Fibroblast of peridontal ligament (primary cell): Measurements from ENCODE around the gene TBC1D3.
"Not testable (repeated sequence)": the region's sequence is repeated elsewhere in the genome, so short reads cannot be mapped to it uniquely, and the experiment has no call there.

ENCODE experiments used
- DNase-seq: peaks from one replicate; pipeline ENCODE4 v3.0.0-alpha.2; 2010; ENCODE audit errors: extremely low read depth

Gene TBC1D3

GRCh38 chr17:38192455-38192854, at the start of gene TBC1D3:
TBC1D3 (minus strand) TSS chr17:38192555; CDS start chr17:38191029, 1,526 bp downstream.
- DNase-seq = not testable (repeated sequence)

GRCh38 chr17:38232790-38233189, 40.4 kb upstream of the TBC1D3 start:
- DNase-seq = not testable (repeated sequence)

GRCh38 chr17:38225844-38226495, 33.6 kb upstream of the TBC1D3 start:
- not testable (repeated sequence) for DNase-seq

DNA sequence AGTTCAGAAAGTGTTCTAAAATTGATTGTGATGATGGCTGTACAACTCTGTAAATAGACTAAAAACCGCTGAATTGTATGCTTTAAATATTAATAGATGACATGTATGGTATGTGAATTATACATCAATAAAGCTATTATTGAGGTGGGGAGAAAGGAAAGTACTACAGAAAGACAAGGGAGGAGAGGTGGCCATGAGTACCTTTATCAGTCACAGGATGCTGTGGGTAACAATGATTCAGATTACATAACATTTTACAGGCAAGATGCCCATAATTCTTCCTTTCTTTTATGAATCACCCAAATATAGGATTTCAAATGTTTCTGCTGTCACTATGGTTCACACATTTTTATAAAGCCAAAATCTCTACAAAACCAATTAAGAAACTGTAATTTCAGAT, 28.5 kb upstream of the TBC1D3 start:
- not testable (repeated sequence) for DNase-seq

DNA sequence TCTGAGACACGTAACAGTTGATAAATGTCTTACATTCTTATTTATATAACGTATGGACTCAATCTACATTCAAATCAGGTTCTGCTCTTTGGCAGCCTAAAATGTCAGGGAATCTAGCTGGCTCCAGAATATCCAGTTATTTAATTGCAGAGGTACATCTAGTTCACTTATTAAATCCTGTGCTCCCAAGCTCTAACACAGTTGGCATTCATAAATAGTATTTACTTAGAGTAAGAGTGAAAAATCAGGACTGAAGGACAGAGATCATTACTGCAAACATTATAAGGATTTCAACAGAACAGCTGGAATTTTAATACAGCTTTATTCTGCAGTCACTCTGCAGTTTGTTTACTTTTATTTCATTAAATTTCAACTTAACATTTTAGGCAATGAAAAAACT, 7.9 kb upstream of the TBC1D3 start:
- DNase-seq = not testable (repeated sequence)

DNA sequence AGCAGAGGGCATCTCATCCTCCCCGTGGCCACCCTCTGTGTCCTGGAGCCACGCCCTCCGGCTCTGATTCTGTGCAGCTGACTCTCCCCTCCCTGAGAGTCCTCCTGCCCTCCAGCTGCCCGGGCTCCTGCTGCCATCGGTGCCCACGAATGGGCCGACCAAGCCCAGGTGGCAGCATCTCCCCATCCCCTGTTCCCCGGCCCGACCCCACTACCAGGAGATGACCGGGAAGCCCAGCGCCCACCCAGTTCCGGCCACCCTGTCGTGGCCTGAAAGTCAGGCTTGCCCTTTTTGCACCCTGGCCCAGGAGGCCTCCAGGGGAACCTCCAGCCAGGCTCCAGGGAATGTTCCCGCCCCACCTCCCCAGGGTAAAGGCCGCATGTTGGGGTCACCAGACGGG, 57.5 kb downstream of the TBC1D3 start:
- DNase-seq = not testable (repeated sequence)
